Measurements from ENCODE around the gene CSNK1G3.

GRCh38 chr5:123571927-123572326 is 60.0 kb downstream of the CSNK1G3 start:
- no peak for TF ChIP-seq CTCF (optimal IDR thresholded peaks at IDR 0.05 in 1 of 3, IDR thresholded peaks at IDR 0.05 in 1 of 3, conservative IDR thresholded peaks at IDR 0.05 in 1 of 3; ENCODE audit: extremely low read depth in 1 of 3, insufficient read depth in 2 of 3, low read length in 3 of 3)
- no peak for TF ChIP-seq EZH2 (IDR thresholded peaks at IDR 0.05; ENCODE audit: low read length)

Measured in keratinocyte (primary cell).